ENCODE results near the gene AHNAK2.

GRCh38 chr14:105014032-105014431, 35.9 kb upstream of the AHNAK2 start:
- TF ChIP-seq POLR2AphosphoS5 (IDR thresholded peaks at IDR 0.05; ENCODE audit: borderline replicate concordance, low read depth, low read length), result no peak
- TF ChIP-seq EZH2 (IDR thresholded peaks at IDR 0.05), result no peak

Data from SK-N-MC (cell line).